ENCODE measurements around the gene IKZF4. TPM values are rescaled to one million over a fixed set of nuclear protein-coding genes. Genes with fewer than 3 reads are reported as not detected.

The IKZF4 gene
- total RNA-seq, 5 donors from 2014 or later (not counting 1 experiment from before 2014, with no cell fraction given), result 6.1 to 14.9 (median 13.2) TPM

GRCh38 chr12:56011509-56012090, 9.2 kb upstream of the IKZF4 start:
- Mint-ChIP-seq H3K4me3 (no peak overlapping the region), H3K4me1 (peaks cover 16 to 18% (median 16%) of the 10 kb centered on the region in 3 donors), H3K9me3 (no peaks in the 10 kb centered on the region), H3K27ac (no peak overlapping the region), H3K36me3 (peaks cover 7% of the 10 kb centered on the region), H3K27me3 (no peaks in the 10 kb centered on the region)
- ATAC-seq (replicated peaks in 1 of 4) (no peak), DNase-seq (no peak)
- WGBS (ENCODE audit: insufficient coverage), result no CpG with 5 or more reads among the region's 2 CpGs
- no peak overlapping the region for H3K27ac ChIP-seq (ENCODE audit: low read length)
- no peak overlapping the region for H3K4me3 ChIP-seq (ENCODE audit: control insufficient read depth in 1 of 2, extremely low read depth in 1 of 2, low read length in 1 of 2)
- H3K36me3 ChIP-seq (ENCODE audit: control insufficient read depth in 2 of 2, extremely low read depth in 1 of 2, insufficient read depth in 1 of 2, low read length in 1 of 2), result no peaks in the 10 kb centered on the region
- H3K27me3 ChIP-seq (replicated peaks in 1 of 2; ENCODE audit: control insufficient read depth in 2 of 2, extremely low read depth in 1 of 2, insufficient read depth in 2 of 2, low read length in 1 of 2), result no peaks in the 10 kb centered on the region
- peaks cover 6 to 12% of the 10 kb centered on the region in 2 experiments for H3K4me1 ChIP-seq (ENCODE audit: control insufficient read depth in 1 of 2, extremely low read depth in 1 of 2, insufficient read depth in 2 of 2, low read length in 2 of 2)
- POLR2A ChIA-PET, result interaction anchor here in 1 of 2 donors (0.6 kb wide), 1 partner anchor 1711 kb away, joined by 6 read pairs; no protein-coding TSS in a partner anchor
- CTCF ChIA-PET, result interaction anchor here (1.0 to 1.4 kb wide), 2 partner anchors 9 to 16 kb away, joined by 3 read pairs; no protein-coding TSS in a partner anchor
- H3K9me3 ChIP-seq, result no peaks in the 10 kb centered on the region

GRCh38 chr12:56013482-56013881, 7.4 kb upstream of the IKZF4 start:
- Mint-ChIP-seq H3K4me3 (no peak overlapping the region), H3K27ac (no peak overlapping the region), H3K36me3 (peaks cover 7% of the 10 kb centered on the region), H3K9me3 (no peaks in the 10 kb centered on the region), H3K27me3 (no peaks in the 10 kb centered on the region), H3K4me1 (peaks cover 5 to 6% (median 6%) of the 10 kb centered on the region in 3 donors)
- CTCF ChIA-PET, result interaction anchor here in 1 of 2 donors (0.6 kb wide), 1 partner anchor 383 kb away, joined by 4 read pairs; no protein-coding TSS in a partner anchor
- Histone ChIP-seq H3K27ac (ENCODE audit: low read length) (no peak overlapping the region), H3K9me3 (no peaks in the 10 kb centered on the region), H3K4me3 (ENCODE audit: control insufficient read depth in 1 of 2, extremely low read depth in 1 of 2, low read length in 1 of 2) (no peak overlapping the region), H3K27me3 (replicated peaks in 1 of 2; ENCODE audit: control insufficient read depth in 2 of 2, extremely low read depth in 1 of 2, insufficient read depth in 2 of 2, low read length in 1 of 2) (no peaks in the 10 kb centered on the region), H3K36me3 (ENCODE audit: control insufficient read depth in 2 of 2, extremely low read depth in 1 of 2, insufficient read depth in 1 of 2, low read length in 1 of 2) (no peaks in the 10 kb centered on the region), H3K4me1 (ENCODE audit: control insufficient read depth in 1 of 2, extremely low read depth in 1 of 2, insufficient read depth in 2 of 2, low read length in 2 of 2) (no peaks in the 10 kb centered on the region)
- ATAC-seq (replicated peaks in 1 of 4) (no peak), DNase-seq (no peak)
- 100% methylated on average over 2 of the region's 5 CpGs for WGBS (ENCODE audit: insufficient coverage)
- POLR2A ChIA-PET, result no interaction called here

GRCh38 chr12:56014205-56014604, 6.6 kb upstream of the IKZF4 start:
- POLR2A ChIA-PET, result no interaction called here
- Histone ChIP-seq H3K4me1 (ENCODE audit: control insufficient read depth in 1 of 2, extremely low read depth in 1 of 2, insufficient read depth in 2 of 2, low read length in 2 of 2) (no peaks in the 10 kb centered on the region), H3K36me3 (ENCODE audit: control insufficient read depth in 2 of 2, extremely low read depth in 1 of 2, insufficient read depth in 1 of 2, low read length in 1 of 2) (no peaks in the 10 kb centered on the region), H3K27me3 (replicated peaks in 1 of 2; ENCODE audit: control insufficient read depth in 2 of 2, extremely low read depth in 1 of 2, insufficient read depth in 2 of 2, low read length in 1 of 2) (no peaks in the 10 kb centered on the region), H3K4me3 (ENCODE audit: control insufficient read depth in 1 of 2, extremely low read depth in 1 of 2, low read length in 1 of 2) (no peak overlapping the region), H3K9me3 (no peaks in the 10 kb centered on the region), H3K27ac (ENCODE audit: low read length) (no peak overlapping the region)
- H3K36me3 Mint-ChIP-seq, result peaks cover 7% of the 10 kb centered on the region
- no peaks in the 10 kb centered on the region for H3K27me3 Mint-ChIP-seq
- no peak for DNase-seq
- H3K4me3 Mint-ChIP-seq, result no peak overlapping the region
- H3K4me1 Mint-ChIP-seq, result peaks cover under 1 to 2% (median under 1%) of the 10 kb centered on the region in 3 donors
- no peak overlapping the region for H3K27ac Mint-ChIP-seq
- CTCF ChIA-PET, result interaction anchor here (0.7 to 0.8 kb wide), 2 partner anchors 18 kb away, joined by 3 read pairs; no protein-coding TSS in a partner anchor
- WGBS (ENCODE audit: insufficient coverage), result 38% methylated on average over 1 of the region's 2 CpGs
- ATAC-seq (replicated peaks in 1 of 4), result no peak
- no peaks in the 10 kb centered on the region for H3K9me3 Mint-ChIP-seq

- Histone ChIP-seq H3K27me3 (replicated peaks in 1 of 2; ENCODE audit: control insufficient read depth in 2 of 2, extremely low read depth in 1 of 2, insufficient read depth in 2 of 2, low read length in 1 of 2) (no peaks in the 10 kb centered on the region), H3K4me1 (ENCODE audit: control insufficient read depth in 1 of 2, extremely low read depth in 1 of 2, insufficient read depth in 2 of 2, low read length in 2 of 2) (peaks cover 11 to 20% of the 10 kb centered on the region in 2 experiments), H3K9me3 (no peaks in the 10 kb centered on the region), H3K27ac (ENCODE audit: low read length) (no peak overlapping the region), H3K36me3 (ENCODE audit: control insufficient read depth in 2 of 2, extremely low read depth in 1 of 2, insufficient read depth in 1 of 2, low read length in 1 of 2) (no peaks in the 10 kb centered on the region), H3K4me3 (ENCODE audit: control insufficient read depth in 1 of 2, extremely low read depth in 1 of 2, low read length in 1 of 2) (no peak overlapping the region)
- DNase-seq, result no peak
- Mint-ChIP-seq H3K36me3 (peaks cover 3% of the 10 kb centered on the region), H3K27me3 (no peaks in the 10 kb centered on the region), H3K4me1 (peaks cover 16 to 23% (median 17%) of the 10 kb centered on the region in 3 donors), H3K27ac (no peak overlapping the region), H3K9me3 (no peaks in the 10 kb centered on the region), H3K4me3 (no peak overlapping the region)
- CTCF ChIA-PET, result no interaction called here
- no peak for ATAC-seq (replicated peaks in 1 of 4)
- WGBS (ENCODE audit: insufficient coverage), result no CpG with 5 or more reads among the region's 4 CpGs
- POLR2A ChIA-PET, result no interaction called here
Observed at GRCh38 chr12:56017181-56017580, 3.7 kb upstream of the IKZF4 start.

GRCh38 chr12:56018356-56018755, 2.5 kb upstream of the IKZF4 start:
- ChIA-PET CTCF (interaction anchor here in 1 of 2 donors (0.6 kb wide), 1 partner anchor 10 kb away, joined by 3 read pairs; no protein-coding TSS in a partner anchor), POLR2A (no interaction called here)
- peak overlapping the region in 1 of 2 donors; percentile 39 for H3K27ac Mint-ChIP-seq

GRCh38 chr12:56021889-56022497, 1.1 kb downstream of the IKZF4 start:
- peak overlapping the region; percentile 93 to 95 for H3K27ac Mint-ChIP-seq
- peaks cover 7% of the 10 kb centered on the region for H3K36me3 Mint-ChIP-seq
- no peak overlapping the region for H3K27ac ChIP-seq (ENCODE audit: low read length)
- no CpG with 5 or more reads among the region's 2 CpGs for WGBS (ENCODE audit: insufficient coverage)
- no peak for DNase-seq
- peaks cover 0 to 10% of the 10 kb centered on the region in 2 donors for H3K36me3 ChIP-seq (ENCODE audit: control insufficient read depth in 2 of 2, extremely low read depth in 1 of 2, insufficient read depth in 1 of 2, low read length in 1 of 2)
- H3K27me3 ChIP-seq (replicated peaks in 1 of 2; ENCODE audit: control insufficient read depth in 2 of 2, extremely low read depth in 1 of 2, insufficient read depth in 2 of 2, low read length in 1 of 2), result no peaks in the 10 kb centered on the region
- no peaks in the 10 kb centered on the region for H3K9me3 Mint-ChIP-seq
- H3K4me1 ChIP-seq (ENCODE audit: control insufficient read depth in 1 of 2, extremely low read depth in 1 of 2, insufficient read depth in 2 of 2, low read length in 2 of 2), result peaks cover 13 to 24% of the 10 kb centered on the region in 2 experiments
- CTCF ChIA-PET, result no interaction called here
- H3K27me3 Mint-ChIP-seq, result no peaks in the 10 kb centered on the region
- H3K4me3 ChIP-seq (ENCODE audit: control insufficient read depth in 1 of 2, extremely low read depth in 1 of 2, low read length in 1 of 2), result peak overlapping the region; percentile 47 to 74
- ATAC-seq (replicated peaks in 1 of 4), result peak in 1 of 4 experiments; percentile 40
- no peaks in the 10 kb centered on the region for H3K9me3 ChIP-seq
- H3K4me1 Mint-ChIP-seq, result peaks cover 20 to 34% (median 26%) of the 10 kb centered on the region in 3 donors
- peak overlapping the region; percentile 82 to 97 (median 89) for H3K4me3 Mint-ChIP-seq
- POLR2A ChIA-PET, result no interaction called here

More at GRCh38 chr12:56018356-56018755, 2.5 kb upstream of the IKZF4 start:
- H3K4me1 ChIP-seq (ENCODE audit: control insufficient read depth in 1 of 2, extremely low read depth in 1 of 2, insufficient read depth in 2 of 2, low read length in 2 of 2), result peaks cover 13 to 22% of the 10 kb centered on the region in 2 experiments
- H3K36me3 ChIP-seq (ENCODE audit: control insufficient read depth in 2 of 2, extremely low read depth in 1 of 2, insufficient read depth in 1 of 2, low read length in 1 of 2), result no peaks in the 10 kb centered on the region
- Mint-ChIP-seq H3K27me3 (no peaks in the 10 kb centered on the region), H3K9me3 (no peaks in the 10 kb centered on the region), H3K36me3 (peaks cover 3% of the 10 kb centered on the region), H3K4me1 (peaks cover 19 to 30% (median 20%) of the 10 kb centered on the region in 3 donors), H3K4me3 (no peak overlapping the region)
- 100% methylated on average over 1 of the region's 1 CpG for WGBS (ENCODE audit: insufficient coverage)
- DNase-seq (no peak), ATAC-seq (replicated peaks in 1 of 4) (no peak)
- no peak overlapping the region for H3K4me3 ChIP-seq (ENCODE audit: control insufficient read depth in 1 of 2, extremely low read depth in 1 of 2, low read length in 1 of 2)
- no peak overlapping the region for H3K27ac ChIP-seq (ENCODE audit: low read length)
- H3K27me3 ChIP-seq (replicated peaks in 1 of 2; ENCODE audit: control insufficient read depth in 2 of 2, extremely low read depth in 1 of 2, insufficient read depth in 2 of 2, low read length in 1 of 2), result no peaks in the 10 kb centered on the region
- no peaks in the 10 kb centered on the region for H3K9me3 ChIP-seq

Measured in T-cell (primary cell).